ENCODE data around the gene UPK3A. TPM values are rescaled to one million over a fixed set of nuclear protein-coding genes. Genes with fewer than 3 reads are reported as not detected.

The UPK3A gene
- total RNA-seq, 1 donor = not detected

GRCh38 chr22:45239681-45240051 lies 45.1 kb upstream of the UPK3A start:
- Histone ChIP-seq H3K4me2 (ENCODE audit: insufficient read depth, low read length) (peak overlapping the region; percentile 86), H3K4me1 (ENCODE audit: insufficient read depth, low read length) (peaks cover 7% of the 10 kb centered on the region), H3K79me2 (ENCODE audit: insufficient read depth, low read length) (peaks cover 32% of the 10 kb centered on the region), H2AFZ (ENCODE audit: low read length) (no peak overlapping the region), H3K4me3 (ENCODE audit: insufficient read depth, low read length) (peak overlapping the region; percentile 83), H3K36me3 (ENCODE audit: insufficient read depth, low read length) (no peaks in the 10 kb centered on the region), H3K9me3 (ENCODE audit: low read depth, low read length) (no peaks in the 10 kb centered on the region), H3K27ac (ENCODE audit: low read depth, low read length) (peak overlapping the region; percentile 17), H3K27me3 (ENCODE audit: insufficient read depth, low read length) (no peaks in the 10 kb centered on the region), H4K20me1 (ENCODE audit: insufficient read depth, low read length) (peaks cover 35% of the 10 kb centered on the region)
- no peak for DNase-seq (ENCODE audit: insufficient read length, low spot score, missing footprints)
- TF ChIP-seq CTCF (IDR thresholded peaks at IDR 0.05; ENCODE audit: extremely low read depth, low read depth, low read length) = no peak

- no peak for TF ChIP-seq CTCF (IDR thresholded peaks at IDR 0.05; ENCODE audit: extremely low read depth, low read depth, low read length)
- peak overlapping the region; percentile 83 for H3K4me3 ChIP-seq (ENCODE audit: insufficient read depth, low read length)
- peaks cover 32% of the 10 kb centered on the region for H3K79me2 ChIP-seq (ENCODE audit: insufficient read depth, low read length)
- peaks cover 31% of the 10 kb centered on the region for H4K20me1 ChIP-seq (ENCODE audit: insufficient read depth, low read length)
- H3K27ac ChIP-seq (ENCODE audit: low read depth, low read length) = peak overlapping the region; percentile 17
- no peaks in the 10 kb centered on the region for H3K36me3 ChIP-seq (ENCODE audit: insufficient read depth, low read length)
- H2AFZ ChIP-seq (ENCODE audit: low read length) = peak overlapping the region; percentile 68
- no peaks in the 10 kb centered on the region for H3K9me3 ChIP-seq (ENCODE audit: low read depth, low read length)
- DNase-seq (ENCODE audit: insufficient read length, low spot score, missing footprints) = peak; percentile 94
- peaks cover 7% of the 10 kb centered on the region for H3K4me1 ChIP-seq (ENCODE audit: insufficient read depth, low read length)
- H3K4me2 ChIP-seq (ENCODE audit: insufficient read depth, low read length) = peak overlapping the region; percentile 86
- no peaks in the 10 kb centered on the region for H3K27me3 ChIP-seq (ENCODE audit: insufficient read depth, low read length)
Measured at GRCh38 chr22:45240104-45240809, 44.5 kb upstream of the UPK3A start.

- Histone ChIP-seq H3K36me3 (ENCODE audit: insufficient read depth, low read length) (no peaks in the 10 kb centered on the region), H3K27ac (ENCODE audit: low read depth, low read length) (peak within 1 kb of the TSS; percentile 17), H3K4me2 (ENCODE audit: insufficient read depth, low read length) (peak within 1 kb of the TSS; percentile 86)
Measured at GRCh38 chr22:45240810-45241631, 43.7 kb upstream of the UPK3A start, which contains the start of gene KIAA0930. Gene KIAA0930 (minus strand): TSS chr22:45240894. CDS start chr22:45240703, 191 bp downstream.

More at GRCh38 chr22:45240810-45241631, 43.7 kb upstream of the UPK3A start, which contains the start of gene KIAA0930:
- H4K20me1 ChIP-seq (ENCODE audit: insufficient read depth, low read length) = peaks cover 25% of the 10 kb centered on the region
- no peaks in the 10 kb centered on the region for H3K27me3 ChIP-seq (ENCODE audit: insufficient read depth, low read length)
- peak within 1 kb of the TSS; percentile 83 for H3K4me3 ChIP-seq (ENCODE audit: insufficient read depth, low read length)
- peaks cover 9% of the 10 kb centered on the region for H3K4me1 ChIP-seq (ENCODE audit: insufficient read depth, low read length)
- H3K79me2 ChIP-seq (ENCODE audit: insufficient read depth, low read length) = peaks cover 28% of the 10 kb centered on the region
- peak; percentile 99 for DNase-seq (ENCODE audit: insufficient read length, low spot score, missing footprints)
- TF ChIP-seq CTCF (IDR thresholded peaks at IDR 0.05; ENCODE audit: extremely low read depth, low read depth, low read length) = no peak
- peak within 1 kb of the TSS; percentile 68 for H2AFZ ChIP-seq (ENCODE audit: low read length)
- no peaks in the 10 kb centered on the region for H3K9me3 ChIP-seq (ENCODE audit: low read depth, low read length)

Data from osteoblast (primary cell).